SH-SY5Y (cell line): ENCODE results near the gene PHEX.

Experiments used
- GATA2 ChIP-seq: IDR thresholded peaks from 2 replicates; pipeline ENCODE4 v1.6.1; 2011; ENCODE audit warnings: mild to moderate bottlenecking, low read depth, low read length
- GATA3 ChIP-seq: IDR thresholded peaks from 2 replicates; pipeline ENCODE4 v1.6.1; 2011; ENCODE audit warnings: low read depth, mild to moderate bottlenecking, low read length, moderate library complexity

The PHEX gene

GRCh38 chrX:22105231-22105630 lies 73.1 kb downstream of the PHEX start:
- TF ChIP-seq GATA2 (no peak), GATA3 (no peak)

- TF ChIP-seq GATA2 = no peak
- TF ChIP-seq GATA3 = no peak
Measured at GRCh38 chrX:22105971-22106370, 73.8 kb downstream of the PHEX start.

- TF ChIP-seq GATA3 = no peak
Measured at GRCh38 chrX:22109442-22109841, 77.3 kb downstream of the PHEX start.

- no peak for TF ChIP-seq GATA3
- no peak for TF ChIP-seq GATA2
Measured at GRCh38 chrX:22110729-22111494, 78.8 kb downstream of the PHEX start.

DNA sequence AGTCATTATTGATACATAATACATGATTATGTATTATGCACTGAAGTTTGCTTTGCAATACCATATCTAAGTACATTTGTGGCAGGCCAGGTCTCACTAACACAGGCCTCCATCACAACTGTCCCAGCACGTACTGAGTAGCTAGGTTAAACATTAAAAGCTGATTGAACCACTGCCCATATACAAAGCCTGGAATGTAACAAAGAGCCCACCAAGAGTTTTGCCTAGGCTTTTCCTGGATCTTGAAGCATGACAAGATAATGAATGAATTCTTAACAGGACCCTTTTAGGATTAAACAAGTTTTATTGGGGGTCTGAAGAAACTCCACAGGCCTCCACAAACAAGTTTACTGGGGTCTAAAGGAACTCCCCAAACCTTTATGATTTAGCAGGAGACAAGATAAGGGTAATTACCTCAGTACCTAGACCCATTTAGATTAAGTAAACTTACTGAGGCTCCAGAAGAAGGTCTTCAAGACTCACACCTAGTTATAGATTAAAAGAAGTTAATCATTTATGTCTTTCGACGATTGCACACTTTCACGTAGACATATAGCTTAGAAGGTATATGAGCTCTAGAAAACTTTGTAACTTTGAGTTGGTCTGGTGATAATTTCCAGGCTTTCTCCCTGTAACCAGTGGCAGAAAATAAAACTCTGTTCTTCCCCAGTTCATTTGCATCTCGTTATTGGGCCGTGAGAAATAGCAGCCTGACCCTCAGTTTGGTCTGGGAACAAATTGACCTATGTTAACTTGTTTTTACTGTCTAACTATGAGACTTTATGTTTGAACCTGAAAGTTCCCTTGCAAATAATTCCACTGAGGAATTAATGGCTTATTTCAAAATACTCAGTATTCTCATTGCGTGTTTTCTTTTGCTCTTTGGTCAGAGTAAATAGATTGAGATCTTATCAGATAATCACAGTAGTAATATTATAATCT lies 84.8 kb downstream of the PHEX start:
- TF ChIP-seq GATA3 = no peak
- no peak for TF ChIP-seq GATA2

- no peak for TF ChIP-seq GATA3
- no peak for TF ChIP-seq GATA2
Measured at GRCh38 chrX:22117633-22118032, 85.5 kb downstream of the PHEX start.

- TF ChIP-seq GATA3 (no peak), GATA2 (no peak)
Measured at GRCh38 chrX:22118161-22118830, 86.2 kb downstream of the PHEX start.

GRCh38 chrX:22121161-22121560 lies 89.0 kb downstream of the PHEX start:
- TF ChIP-seq GATA3 = no peak
- no peak for TF ChIP-seq GATA2

GRCh38 chrX:22122510-22122909 lies 90.4 kb downstream of the PHEX start:
- no peak for TF ChIP-seq GATA2
- TF ChIP-seq GATA3 = no peak

GRCh38 chrX:22124098-22124497 lies 92.0 kb downstream of the PHEX start:
- TF ChIP-seq GATA3 (no peak), GATA2 (no peak)

GRCh38 chrX:22125481-22125880 lies 93.4 kb downstream of the PHEX start:
- no peak for TF ChIP-seq GATA2
- no peak for TF ChIP-seq GATA3

- TF ChIP-seq GATA3 = no peak
- TF ChIP-seq GATA2 = no peak
Measured at GRCh38 chrX:22126327-22126726, 94.2 kb downstream of the PHEX start.

GRCh38 chrX:22128961-22129360 lies 96.8 kb downstream of the PHEX start:
- TF ChIP-seq GATA2 (no peak), GATA3 (no peak)

DNA sequence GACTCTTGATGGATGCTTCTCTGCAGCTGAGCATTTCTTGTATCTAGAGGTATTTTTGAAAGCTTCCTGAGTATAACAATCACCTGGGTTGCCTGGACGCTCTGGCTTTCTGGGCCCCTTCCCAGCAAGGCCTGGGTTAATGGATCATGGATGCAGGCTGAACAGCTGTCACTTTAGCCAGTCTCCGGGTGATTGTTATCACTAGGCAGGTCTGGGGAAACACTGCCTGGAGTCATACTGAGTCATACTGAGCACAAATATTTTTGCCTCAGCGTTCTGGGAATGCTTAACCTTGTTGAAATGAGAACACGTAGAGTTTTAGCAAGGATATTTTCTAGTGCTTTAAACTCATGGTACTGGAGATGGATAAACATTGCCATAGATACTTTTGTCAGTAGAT lies 102.6 kb downstream of the PHEX start:
- TF ChIP-seq GATA3 = peak; percentile 82
- TF ChIP-seq GATA2 = peak; percentile 95
